Heart right ventricle (tissue), 16 donors: ENCODE results near the gene CDKL1. TPM values are rescaled to one million over a fixed set of nuclear protein-coding genes. Genes with fewer than 3 reads are reported as not detected.

Experiments
- ATAC-seq, 8 donors: fragments of 200-7000 bp; cut with Tn5 transposase; one replicate each; pipeline ENCODE4 v1.9.1; 2020; ENCODE audit warnings: mild to moderate bottlenecking in 8 of 8, moderate library complexity in 8 of 8, moderate number of reproducible peaks in 1 of 8
- DNase-seq, 2 donors: peaks; one replicate each; pipeline ENCODE4 v3.0.0-alpha.2; 2020
- H3K27ac ChIP-seq, 10 donors: fragments of 200-600 bp; sonication (generic) in 2 of 10; one replicate each; pipeline versions ENCODE4 v1.5.0 to v1.8.0; 2020 to 2022; ENCODE audit warnings: mild to moderate bottlenecking in 3 of 10
- H3K27me3 ChIP-seq, 7 donors: fragments of 200-600 bp; one replicate each; pipeline ENCODE4 v1.8.0; 2021 to 2022; ENCODE audit warnings: mild to moderate bottlenecking in 2 of 7
- H3K36me3 ChIP-seq, 9 donors: fragments of 200-600 bp; sonication (generic) in 1 of 9; one replicate each; pipeline versions ENCODE4 v1.5.0 to v1.8.0; 2020 to 2022; ENCODE audit warnings: mild to moderate bottlenecking in 2 of 9
- H3K4me1 ChIP-seq, 9 donors: fragments of 200-600 bp; sonication (generic) in 1 of 9; one replicate each; pipeline versions ENCODE4 v1.5.0 to v1.8.0; 2020 to 2022; ENCODE audit warnings: mild to moderate bottlenecking in 4 of 9
- H3K4me3 ChIP-seq, 10 donors: fragments of 200-600 bp; sonication (generic) in 2 of 10; one replicate each; pipeline versions ENCODE4 v1.5.0 to v1.8.0; 2020 to 2022; ENCODE audit warnings: mild to moderate bottlenecking in 7 of 10, moderate library complexity in 2 of 10
- H3K9me3 ChIP-seq, 11 donors: fragments of 200-600 bp in 10 of 11; sonication (generic) in 2 of 11; one replicate each; pipeline versions ENCODE4 v1.5.0 to v1.8.0; 2013 to 2022; ENCODE audit warnings: mild to moderate bottlenecking in 2 of 11, control low read depth in 1 of 11, moderate library complexity in 1 of 11
- WGBS, 2 donors: extraction: QIAGEN DNeasy Blood & Tissue Kit; methylation state at CpG; one replicate each; pipeline ENCODE4 v1.1.7; 2013; ENCODE audit warnings: inconsistent platforms in 1 of 2; 5-methylcytosine and 5-hydroxymethylcytosine counted together
- intact Hi-C, 10 donors: fragments of 100-400 bp; cut with DNase I; formaldehyde crosslinking; loops; one replicate each; pipeline versions ENCODE4 v1.11.1 to v1.14.2; 2022
- polyA plus RNA-seq, 2 donors: library from polyadenylated mRNA; stranded (reverse); fragments of 200-250 nt; gene quantifications; one replicate each; pipeline ENCODE4 v1.2.3, GENCODE V29; 2013
- total RNA-seq, 10 donors: library from RNA; stranded (reverse); fragmentation: NEBNext Ultra II Directional in 3 of 10; extraction: Animal tissue kit (Norgen Biotek cat#: 25700) in 3 of 10; gene quantifications; one replicate each; pipeline versions ENCODE4 v1.2.1 to v1.2.4, GENCODE V29; 2021 to 2023
- TF ChIP-seq, protein P1 (sequence below), 9 donors: fragments of 200-600 bp; sonication (generic) in 2 of 9; IDR thresholded peaks; one replicate each; pipeline versions ENCODE4 v1.5.0 to v1.8.0; 2021 to 2022; ENCODE audit warnings: antibody characterized with exemption in 9 of 9, mild to moderate bottlenecking in 5 of 9, moderate library complexity in 1 of 9
- donor health status: Arrhythmogenic right ventricular cardiomyopathy.
- donor health status: ischemic (EF 13 %, LVEDD 7.1; RV severe dilation, severe dysfunction).
- donor health status: healthy with polysubstance abuse.
- donor health status: DM: no; HTN: yes; CAD: no.
- donor health status: DM: no; HTN: no; CAD: no.
- donor health status: ischemic (EF 25% LVEDD 6.9; RV normal size, moderate dysfunction).
- donor health status: ischemic (EF 25% LVEDD 5.7; RV mildly dilated, moderate dysfunction).
- donor health status: healthy.
- donor health status: DM: yes; HTN: yes; CAD: no.
- donor health status: Ischemic cardiomyopathy.
- donor health status: ischemic (EF 35%, LVEDD 5.7; RV mildly dilated, moderate dysfunction).
- donor health status: nonischemic (EF 11% LVEDD 7.7; RV severe dilation, severe dysfunction).
- donor health status: DM: yes; HTN: yes; CAD: no.
- donor health status: PGD.
- donor health status: ischemic (EF 29% LVEDD 5.4; RV normal size, mild dysfunction).
- donor health status: nonischemic (EF 23%, LVEDD 6.1; RV moderate dilation, normal function).

Gene CDKL1
- total and polyA plus RNA-seq, 12 donors: 0.71 to 6.0 (median 2.1) TPM

DNA sequence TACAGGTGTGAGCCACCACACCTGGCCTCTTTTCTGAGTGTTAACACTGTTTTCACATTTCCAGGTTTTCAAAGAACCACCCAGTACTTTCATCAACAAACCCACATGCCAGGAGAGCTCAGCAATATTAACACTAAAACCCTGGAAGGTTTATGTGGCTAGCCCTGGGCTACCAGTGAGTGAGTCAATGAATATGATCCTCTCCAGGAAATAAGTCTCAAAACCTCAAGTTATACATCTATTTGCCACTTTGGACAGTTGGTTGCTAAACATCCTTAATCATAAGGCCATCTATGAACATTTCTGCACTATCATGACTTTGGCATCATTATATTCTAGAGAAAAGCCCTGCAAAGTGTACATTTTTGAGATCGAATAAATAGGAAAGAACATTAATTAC is 6.3 kb upstream of the CDKL1 start:
- Histone ChIP-seq H3K36me3 (no peaks in the 10 kb centered on the region), H3K4me3 (no peak overlapping the region), H3K27ac (no peak overlapping the region), H3K9me3 (no peaks in the 10 kb centered on the region), H3K4me1 (peaks cover 0 to 15% (median 3%) of the 10 kb centered on the region in 9 donors), H3K27me3 (no peaks in the 10 kb centered on the region)
- DNase-seq: no peak
- ATAC-seq: no peak
- intact Hi-C loops: no loop called here
- 76 to 77% methylated on average over 1 of the region's 1 CpG for WGBS, 2 donors
- TF ChIP-seq, protein P1, sequence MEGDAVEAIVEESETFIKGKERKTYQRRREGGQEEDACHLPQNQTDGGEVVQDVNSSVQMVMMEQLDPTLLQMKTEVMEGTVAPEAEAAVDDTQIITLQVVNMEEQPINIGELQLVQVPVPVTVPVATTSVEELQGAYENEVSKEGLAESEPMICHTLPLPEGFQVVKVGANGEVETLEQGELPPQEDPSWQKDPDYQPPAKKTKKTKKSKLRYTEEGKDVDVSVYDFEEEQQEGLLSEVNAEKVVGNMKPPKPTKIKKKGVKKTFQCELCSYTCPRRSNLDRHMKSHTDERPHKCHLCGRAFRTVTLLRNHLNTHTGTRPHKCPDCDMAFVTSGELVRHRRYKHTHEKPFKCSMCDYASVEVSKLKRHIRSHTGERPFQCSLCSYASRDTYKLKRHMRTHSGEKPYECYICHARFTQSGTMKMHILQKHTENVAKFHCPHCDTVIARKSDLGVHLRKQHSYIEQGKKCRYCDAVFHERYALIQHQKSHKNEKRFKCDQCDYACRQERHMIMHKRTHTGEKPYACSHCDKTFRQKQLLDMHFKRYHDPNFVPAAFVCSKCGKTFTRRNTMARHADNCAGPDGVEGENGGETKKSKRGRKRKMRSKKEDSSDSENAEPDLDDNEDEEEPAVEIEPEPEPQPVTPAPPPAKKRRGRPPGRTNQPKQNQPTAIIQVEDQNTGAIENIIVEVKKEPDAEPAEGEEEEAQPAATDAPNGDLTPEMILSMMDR (IDR thresholded peaks at IDR 0.05): no peak

DNA sequence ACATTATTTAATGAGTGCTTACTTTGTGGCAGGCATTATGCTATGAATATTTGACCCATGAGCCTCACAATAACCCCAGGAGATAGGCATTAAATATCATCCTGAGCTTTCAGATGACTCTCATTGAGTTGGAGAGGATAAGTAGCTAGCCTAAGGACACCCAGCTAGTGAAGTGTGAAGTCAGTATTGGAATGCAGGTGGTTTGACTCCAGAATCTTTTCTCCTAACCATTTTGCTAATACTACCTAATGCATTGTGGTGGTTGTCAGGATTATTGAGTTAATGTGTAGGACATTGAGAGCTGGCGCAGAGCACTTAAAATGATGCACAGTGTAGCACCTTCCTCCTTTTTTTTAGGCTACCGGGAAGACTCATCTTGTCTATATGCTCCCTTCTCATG is 3.8 kb upstream of the CDKL1 start:
- intact Hi-C loops: no loop called here
- H3K4me3 ChIP-seq: no peak overlapping the region
- H3K27me3 ChIP-seq: no peaks in the 10 kb centered on the region
- DNase-seq (no peak), ATAC-seq (no peak)
- H3K9me3 ChIP-seq: no peaks in the 10 kb centered on the region
- no peak overlapping the region for H3K27ac ChIP-seq
- WGBS, 2 donors: 98% methylated on average over 2 of the region's 2 CpGs
- H3K36me3 ChIP-seq: no peaks in the 10 kb centered on the region
- TF ChIP-seq, protein P1 (IDR thresholded peaks at IDR 0.05): no peak
- H3K4me1 ChIP-seq: peaks cover 0 to 29% (median 13%) of the 10 kb centered on the region in 9 donors

DNA sequence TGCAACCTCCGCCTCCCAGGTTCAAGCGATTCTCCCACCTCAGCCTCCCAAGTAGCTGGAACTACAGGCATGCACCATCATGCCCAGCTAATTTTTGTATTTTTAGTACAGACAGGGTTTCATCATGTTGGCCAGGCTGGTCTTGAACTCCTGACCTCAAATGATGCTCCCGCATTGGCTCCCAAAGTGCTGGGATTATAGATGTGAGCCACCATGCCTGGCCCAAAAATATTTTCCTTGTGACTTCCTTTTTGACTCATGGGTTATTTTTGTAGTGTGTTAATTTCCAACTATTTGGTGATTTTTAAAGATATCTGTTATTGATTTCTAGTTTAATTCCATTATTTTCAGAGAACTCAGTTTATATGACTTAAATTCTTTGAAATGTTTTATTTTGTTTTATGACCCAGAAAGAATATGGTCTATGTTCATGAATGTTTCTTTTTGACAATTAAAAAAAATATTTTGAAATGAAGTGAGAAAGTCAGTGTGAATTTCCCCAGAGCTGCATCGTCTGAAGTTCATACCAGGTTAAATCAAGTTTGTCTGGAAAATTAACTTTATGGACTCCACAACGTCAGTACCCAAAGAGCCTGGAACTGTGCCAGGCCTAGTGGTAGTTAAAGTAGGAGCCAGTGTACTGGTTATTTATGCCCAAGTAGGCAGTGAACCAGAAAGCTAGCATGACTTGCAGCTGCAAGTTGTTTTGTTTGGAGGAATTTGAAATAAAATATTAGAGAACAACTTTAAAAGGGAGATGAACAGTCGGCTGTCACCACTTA is 2.8 kb upstream of the CDKL1 start:
- intact Hi-C loops: loop anchor here in 3 of 10 donors (5.0 kb wide), 3 partner anchors 52 to 77 kb away; no protein-coding TSS in a partner anchor
- no peak overlapping the region for H3K4me3 ChIP-seq
- no peak for ATAC-seq
- 74 to 76% methylated on average over 6 of the region's 6 CpGs for WGBS, 2 donors
- no peak overlapping the region for H3K27ac ChIP-seq
- no peaks in the 10 kb centered on the region for H3K9me3 ChIP-seq
- no peaks in the 10 kb centered on the region for H3K27me3 ChIP-seq
- no peaks in the 10 kb centered on the region for H3K36me3 ChIP-seq
- TF ChIP-seq, protein P1 (IDR thresholded peaks at IDR 0.05): no peak
- DNase-seq: no peak
- H3K4me1 ChIP-seq: peaks cover 0 to 36% (median 17%) of the 10 kb centered on the region in 9 donors

DNA sequence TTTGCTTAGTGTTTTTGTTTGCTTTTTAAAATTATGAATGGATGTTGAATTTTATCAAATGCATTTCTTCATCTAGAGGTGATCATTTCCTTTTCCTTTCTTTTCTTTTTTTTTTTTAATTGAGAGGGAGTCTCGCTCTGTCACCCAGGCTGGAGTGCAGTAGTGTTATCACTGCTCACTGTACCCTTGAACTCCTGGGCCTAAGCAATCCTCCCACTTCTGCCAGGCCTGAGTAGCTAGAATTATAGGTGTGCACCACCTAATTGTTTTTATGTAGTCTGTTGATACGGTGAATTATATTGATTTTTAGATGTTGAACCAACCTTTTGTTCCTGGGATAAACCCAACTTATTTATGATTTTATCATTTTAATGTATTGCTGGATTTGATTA is 1.5 kb upstream of the CDKL1 start:
- Histone ChIP-seq H3K27ac (peak overlapping the region in 1 of 10 donors; percentile 89), H3K36me3 (no peaks in the 10 kb centered on the region), H3K4me3 (no peak overlapping the region), H3K9me3 (no peaks in the 10 kb centered on the region), H3K27me3 (no peaks in the 10 kb centered on the region), H3K4me1 (peaks cover 0 to 36% (median 17%) of the 10 kb centered on the region in 9 donors)
- TF ChIP-seq, protein P1 (IDR thresholded peaks at IDR 0.05): no peak
- no peak for DNase-seq
- 95% methylated on average over 2 of the region's 2 CpGs for WGBS, 2 donors
- intact Hi-C loops: loop anchor here in 3 of 10 donors (5.0 kb wide), 3 partner anchors 51 to 76 kb away; no protein-coding TSS in a partner anchor
- no peak for ATAC-seq
